AG04450 (cell line): ENCODE data around the gene PLEKHA6. TPM values are rescaled to one million over a fixed set of nuclear protein-coding genes. Genes with fewer than 3 reads are reported as not detected.

Source experiments
- CTCF ChIA-PET: fragments of 300-600, 350-600 bp; formaldehyde crosslinking; extraction: SDS; loops from one replicate; lab custom pipeline; 2022; ENCODE audit warnings: antibody characterized with exemption, inconsistent platforms; lab: Charles Lee
- POLR2A ChIA-PET: fragments of 350-600 bp; formaldehyde crosslinking; extraction: SDS; loops from one replicate; lab custom pipeline; 2021; ENCODE audit warnings: antibody characterized with exemption, inconsistent platforms; lab: Yijun Ruan, JAX
- DNase-seq: peaks from one replicate; pipeline ENCODE4 v3.0.0-alpha.2; 2011; ENCODE audit warnings: low read depth, low spot score
- H3K27ac ChIP-seq: one replicate; pipeline ENCODE4 v1.5.1; 2012; ENCODE audit warnings: low read depth, low read length, control low read depth
- H3K27me3 ChIP-seq: one replicate; pipeline ENCODE4 v1.6.0; 2012; ENCODE audit warnings: low read length; ENCODE audit not compliant: control insufficient read depth, insufficient read depth
- H3K4me3 ChIP-seq: 2 replicates; pipeline ENCODE4 v1.5.1; 2011; ENCODE audit warnings: mild to moderate bottlenecking, low read depth, low read length, control low read depth
- H3K9me3 ChIP-seq: 2 replicates; pipeline ENCODE4 v1.5.1; 2012; ENCODE audit warnings: low read length; ENCODE audit not compliant: control insufficient read depth, insufficient read depth
- CTCF ChIP-seq: IDR thresholded peaks from 2 replicates; pipeline ENCODE4 v1.5.1; 2011; ENCODE audit warnings: low read depth, low read length, control low read depth, inconsistent platforms
- polyA plus RNA-seq: library from polyadenylated mRNA; depleted of rRNA; stranded (reverse); fragments of >200 nt; gene quantifications from 2 replicates; pipeline ENCODE4 v1.2.3, GENCODE V29; 2011

The PLEKHA6 gene
- polyA plus RNA-seq, 1 experiment: 6.8 TPM

- no peak for TF ChIP-seq CTCF
- ChIA-PET POLR2A (no interaction called here), CTCF (interaction anchor here (7.7 kb wide), 1 partner anchor 149 kb away, joined by 195 read pairs; the partner anchor contains the start of gene PLEKHA6)
- no peak overlapping the region for H3K4me3 ChIP-seq
- DNase-seq: no peak
- H3K9me3 ChIP-seq: no peaks in the 10 kb centered on the region; the same call in 1 of the 2 replicates
- H3K27me3 ChIP-seq: peaks cover 3% of the 10 kb centered on the region
- no peak overlapping the region for H3K27ac ChIP-seq
These were observed 147.0 kb downstream of the PLEKHA6 start for GRCh38 chr1:204212715-204213114.

GRCh38 chr1:204211046-204211445 is 148.7 kb downstream of the PLEKHA6 start:
- H3K27me3 ChIP-seq: peaks cover 3% of the 10 kb centered on the region
- no peak overlapping the region for H3K27ac ChIP-seq
- H3K9me3 ChIP-seq: no peaks in the 10 kb centered on the region; the same call in 1 of the 2 replicates
- no peak overlapping the region for H3K4me3 ChIP-seq
- TF ChIP-seq CTCF: no peak
- POLR2A ChIA-PET: no interaction called here
- no peak for DNase-seq
- CTCF ChIA-PET: interaction anchor here (0.6 to 3.8 kb wide), 6 partner anchors 48 to 242 kb away, joined by 3 to 37 read pairs (median 6); partner anchors contain the start of gene PLEKHA6

- ChIA-PET CTCF (interaction anchor here (0.6 to 5.5 kb wide), 64 partner anchors 10 to 346 kb away, joined by 3 to 190 read pairs (median 5); partner anchors contain the start of genes GOLT1A, KISS1, PLEKHA6 and REN), POLR2A (interaction anchor here (1.1 kb wide), 1 partner anchor 9 kb away, joined by 5 read pairs; no protein-coding TSS in a partner anchor)
- DNase-seq: no peak
- no peaks in the 10 kb centered on the region for H3K27me3 ChIP-seq
- H3K9me3 ChIP-seq: no peaks in the 10 kb centered on the region
- peak; percentile 92 for TF ChIP-seq CTCF
- H3K27ac ChIP-seq: no peak overlapping the region
- H3K4me3 ChIP-seq: no peak overlapping the region
These were observed 152.6 kb downstream of the PLEKHA6 start for GRCh38 chr1:204207136-204207616.

- DNase-seq: no peak
- ChIA-PET POLR2A (no interaction called here), CTCF (interaction anchor here (0.9 to 5.5 kb wide), 32 partner anchors 9 to 345 kb away, joined by 3 to 190 read pairs (median 6); partner anchors contain the start of genes GOLT1A, KISS1, REN and SNRPE)
- Histone ChIP-seq H3K9me3 (no peaks in the 10 kb centered on the region), H3K4me3 (no peak overlapping the region), H3K27ac (no peak overlapping the region), H3K27me3 (no peaks in the 10 kb centered on the region)
- peak; percentile 29; the same call in 1 of the 2 replicates for TF ChIP-seq CTCF
These were observed 153.6 kb downstream of the PLEKHA6 start for GRCh38 chr1:204206121-204206520.

GRCh38 chr1:204205486-204205885 is 154.2 kb downstream of the PLEKHA6 start:
- no peak overlapping the region for H3K4me3 ChIP-seq
- POLR2A ChIA-PET: no interaction called here

More at GRCh38 chr1:204205486-204205885, 154.2 kb downstream of the PLEKHA6 start:
- Histone ChIP-seq H3K9me3 (no peaks in the 10 kb centered on the region), H3K27me3 (no peaks in the 10 kb centered on the region), H3K27ac (no peak overlapping the region)
- TF ChIP-seq CTCF: no peak
- no peak for DNase-seq
- CTCF ChIA-PET: interaction anchor here (0.9 to 5.5 kb wide), 22 partner anchors 8 to 345 kb away, joined by 3 to 190 read pairs (median 14); partner anchors contain the start of genes GOLT1A, KISS1, REN and SNRPE
